Measurements from ENCODE around the gene DOHH.

Gene DOHH

DNA sequence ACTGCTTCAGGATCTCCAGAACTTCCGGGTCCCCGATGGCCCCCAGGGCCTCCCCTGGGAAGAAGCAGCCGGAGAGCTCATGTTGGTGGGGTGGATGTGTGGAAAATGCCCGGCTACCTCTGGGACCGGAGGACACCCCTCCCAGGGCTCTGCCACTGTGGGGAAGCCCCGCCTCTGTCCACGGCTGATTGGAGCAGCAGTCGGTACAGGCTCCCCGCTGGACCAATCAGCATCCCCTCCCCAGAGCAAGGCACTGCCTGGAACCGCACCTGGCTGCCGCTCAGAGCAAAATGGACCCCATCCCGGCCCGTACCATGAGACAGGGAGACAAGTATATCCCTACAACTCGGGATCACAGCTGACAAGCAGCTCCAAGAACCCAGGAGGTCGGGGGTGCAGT, 6.4 kb downstream of the DOHH start:
- H3K27ac ChIP-seq = no peak overlapping the region
- TF ChIP-seq, protein P1, sequence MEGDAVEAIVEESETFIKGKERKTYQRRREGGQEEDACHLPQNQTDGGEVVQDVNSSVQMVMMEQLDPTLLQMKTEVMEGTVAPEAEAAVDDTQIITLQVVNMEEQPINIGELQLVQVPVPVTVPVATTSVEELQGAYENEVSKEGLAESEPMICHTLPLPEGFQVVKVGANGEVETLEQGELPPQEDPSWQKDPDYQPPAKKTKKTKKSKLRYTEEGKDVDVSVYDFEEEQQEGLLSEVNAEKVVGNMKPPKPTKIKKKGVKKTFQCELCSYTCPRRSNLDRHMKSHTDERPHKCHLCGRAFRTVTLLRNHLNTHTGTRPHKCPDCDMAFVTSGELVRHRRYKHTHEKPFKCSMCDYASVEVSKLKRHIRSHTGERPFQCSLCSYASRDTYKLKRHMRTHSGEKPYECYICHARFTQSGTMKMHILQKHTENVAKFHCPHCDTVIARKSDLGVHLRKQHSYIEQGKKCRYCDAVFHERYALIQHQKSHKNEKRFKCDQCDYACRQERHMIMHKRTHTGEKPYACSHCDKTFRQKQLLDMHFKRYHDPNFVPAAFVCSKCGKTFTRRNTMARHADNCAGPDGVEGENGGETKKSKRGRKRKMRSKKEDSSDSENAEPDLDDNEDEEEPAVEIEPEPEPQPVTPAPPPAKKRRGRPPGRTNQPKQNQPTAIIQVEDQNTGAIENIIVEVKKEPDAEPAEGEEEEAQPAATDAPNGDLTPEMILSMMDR (conservative IDR thresholded peaks at IDR 0.05) = no peak

DNA sequence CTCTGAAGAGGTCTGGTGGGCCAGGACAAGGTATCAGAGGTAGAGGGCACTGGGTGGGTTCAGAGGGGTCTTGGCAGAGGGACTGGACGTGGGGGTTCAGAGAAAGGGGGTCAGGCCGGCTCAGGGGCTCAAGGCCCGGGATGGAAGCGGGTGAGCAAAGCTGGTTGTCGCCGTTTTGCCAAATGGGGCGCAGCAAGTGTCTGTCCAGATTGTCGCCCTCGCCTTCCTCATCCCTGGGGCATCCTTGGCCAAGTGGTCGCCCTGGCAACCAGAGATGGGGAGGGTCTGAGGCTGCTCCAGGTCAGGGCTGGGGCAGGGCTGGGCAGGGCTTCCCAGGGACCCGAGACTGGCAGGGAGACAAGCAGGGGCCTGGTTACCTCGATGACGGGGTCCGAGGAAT, 6.8 kb downstream of the DOHH start:
- TF ChIP-seq, protein P1 (conservative IDR thresholded peaks at IDR 0.05) = no peak
- no peak overlapping the region for H3K27ac ChIP-seq

DNA sequence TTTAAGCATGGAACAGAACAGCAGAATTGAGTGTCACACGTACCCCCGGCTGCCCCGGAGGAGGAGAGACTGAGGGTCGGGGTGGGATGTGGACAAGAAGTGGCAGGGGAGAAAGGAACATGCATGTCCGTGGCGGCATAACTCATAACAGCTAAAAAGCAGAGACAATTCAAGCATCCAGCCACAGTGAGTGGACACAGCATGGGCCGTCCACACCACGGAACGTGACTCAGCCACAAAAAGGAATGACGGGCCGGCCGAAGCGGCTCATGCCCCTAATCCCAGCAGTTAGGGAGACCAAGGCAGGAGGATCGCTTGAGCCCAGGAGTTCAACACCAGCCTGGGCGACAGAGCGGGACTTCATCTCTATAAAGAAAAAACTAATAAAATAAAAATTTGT, 7.6 kb downstream of the DOHH start:
- no peak overlapping the region for H3K27ac ChIP-seq
- TF ChIP-seq, protein P1 (conservative IDR thresholded peaks at IDR 0.05) = no peak

DNA sequence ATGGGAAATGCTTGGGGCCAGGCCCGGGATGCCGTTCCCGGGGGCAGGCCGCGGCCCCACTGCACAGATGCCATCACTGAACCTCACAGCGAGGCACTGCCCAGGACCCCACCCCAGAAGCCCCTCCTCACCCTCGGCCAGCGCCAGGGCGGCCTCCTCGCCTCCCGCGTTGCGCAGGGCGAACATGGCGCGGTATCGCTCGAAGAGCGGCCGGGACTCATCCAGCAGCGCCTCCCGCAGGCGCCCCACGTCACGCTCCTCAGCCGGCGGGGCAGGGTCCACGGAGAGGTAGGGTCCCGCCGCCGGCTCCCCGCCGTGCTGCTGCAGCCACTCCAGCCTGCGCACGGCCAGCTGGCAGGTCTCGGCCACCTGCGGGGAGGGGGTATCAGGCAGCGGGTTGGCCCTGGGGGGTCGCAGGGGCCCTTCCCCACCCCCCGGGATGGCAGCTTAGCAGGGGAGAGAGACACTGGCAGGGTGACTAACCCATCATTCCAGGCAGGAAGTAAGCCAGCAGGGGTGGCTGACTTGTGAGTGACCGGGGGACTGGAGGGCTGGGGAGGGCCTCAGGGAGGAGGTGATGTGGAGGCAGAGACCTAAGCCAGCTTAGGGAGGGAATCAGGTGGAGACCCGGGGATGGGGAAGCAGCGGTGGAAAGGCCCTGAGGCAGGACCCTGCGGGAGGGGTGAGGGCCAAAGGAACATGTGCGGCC, 8.2 kb downstream of the DOHH start:
- no peak overlapping the region for H3K27ac ChIP-seq
- TF ChIP-seq, protein P1 (conservative IDR thresholded peaks at IDR 0.05) = no peak

DNA sequence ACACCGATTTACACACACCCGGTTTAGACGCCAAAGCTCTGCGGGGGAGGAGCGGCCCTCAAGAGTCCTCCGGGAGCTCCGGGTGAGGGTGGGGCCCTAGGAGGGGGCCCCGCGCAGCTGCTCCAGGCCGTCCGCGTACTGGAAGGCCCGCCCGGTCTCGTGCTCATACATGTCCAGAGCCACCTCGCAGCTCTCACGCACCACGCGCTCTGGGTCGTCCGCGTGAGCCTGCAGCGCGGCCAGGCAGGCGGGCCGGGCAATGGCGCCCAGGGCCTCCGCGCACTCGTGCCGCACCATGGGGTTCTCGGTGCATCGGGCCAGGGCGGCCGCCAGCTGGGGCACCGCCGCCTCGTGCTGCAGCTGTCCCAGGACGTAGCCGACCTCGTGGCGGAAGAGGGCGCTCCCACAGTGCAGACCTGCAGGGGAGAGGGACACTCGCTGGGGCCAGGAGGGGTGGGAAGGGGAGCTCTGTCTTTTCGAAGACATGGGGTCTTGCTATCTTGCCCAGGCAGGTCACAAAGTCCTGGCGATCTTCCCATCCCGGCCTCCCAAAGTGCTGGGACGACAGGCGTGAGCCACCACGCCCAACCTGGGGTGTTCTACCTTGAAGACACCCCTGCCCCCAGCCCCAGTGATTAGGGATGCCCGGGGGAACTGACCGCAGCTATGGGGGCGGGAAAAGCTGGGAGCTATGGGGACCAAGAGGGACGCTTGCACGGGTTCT, 8.9 kb downstream of the DOHH start:
- H3K27ac ChIP-seq = no peak overlapping the region
- TF ChIP-seq, protein P1 (conservative IDR thresholded peaks at IDR 0.05) = no peak

DNA sequence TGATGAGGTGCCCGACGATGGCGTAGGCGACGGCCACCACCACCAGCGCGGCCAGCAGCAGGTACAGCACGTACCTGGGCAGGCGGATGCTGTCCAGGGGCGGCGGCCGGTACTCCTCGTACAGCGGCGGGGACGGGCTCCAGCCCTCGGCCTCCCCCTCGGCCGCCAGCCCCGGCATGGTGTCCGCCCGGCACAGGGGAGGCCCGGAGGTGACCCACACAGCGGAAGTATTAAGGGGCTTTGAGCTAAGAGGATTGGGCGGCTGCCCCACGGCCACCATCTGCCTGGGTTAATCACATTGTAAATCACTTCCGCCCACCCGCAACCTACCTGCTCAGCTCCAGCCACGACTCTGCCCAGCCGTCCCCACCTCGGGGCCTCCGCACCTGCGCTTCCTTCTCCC, 17.2 kb downstream of the DOHH start, which contains the start of gene SMIM44:
Gene SMIM44, minus strand, starts transcription at position 216 of the 403 bp plus-strand sequence. Its CDS starts 38 bp downstream, at position 178.
- peak within 1 kb of the TSS; percentile 47 for H3K27ac ChIP-seq
- TF ChIP-seq, protein P1 (conservative IDR thresholded peaks at IDR 0.05) = no peak

DNA sequence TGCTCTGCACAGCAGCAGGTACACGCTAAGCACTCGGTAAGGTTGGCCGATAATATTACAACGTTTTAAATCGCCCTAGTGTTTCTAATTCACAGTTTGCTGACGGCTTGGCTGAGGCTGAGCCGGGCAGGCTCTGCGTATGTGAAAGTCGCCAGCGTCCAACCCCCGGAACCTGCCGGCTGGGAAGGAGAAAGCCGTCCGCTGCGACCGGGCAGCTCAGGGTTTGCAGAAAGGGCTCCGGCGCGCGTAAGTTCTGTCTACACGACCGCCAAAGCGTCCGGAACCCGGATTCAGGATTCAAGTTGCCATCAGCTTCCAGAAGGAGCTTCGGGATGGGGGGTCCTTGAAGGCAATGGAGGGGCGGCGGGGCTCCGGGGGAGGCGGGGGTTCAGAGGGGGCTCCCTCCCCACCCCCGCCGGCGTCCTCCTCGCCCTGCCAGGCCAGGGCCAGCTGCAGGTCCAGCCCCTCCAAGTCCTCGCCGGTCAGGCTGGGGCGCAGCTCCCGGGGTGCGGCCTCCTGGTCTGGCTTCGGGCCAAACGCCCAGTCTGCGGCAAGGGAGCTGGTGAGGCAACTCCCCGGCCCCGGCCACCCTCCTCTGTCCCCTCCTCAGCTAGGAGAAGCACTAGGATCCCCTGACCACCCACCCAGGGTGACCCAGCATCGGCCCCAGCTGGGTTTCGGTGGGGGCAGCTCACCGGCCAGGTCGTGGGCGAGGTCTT, 17.8 kb downstream of the DOHH start:
- TF ChIP-seq, protein P1 (conservative IDR thresholded peaks at IDR 0.05) = no peak
- peak overlapping the region; percentile 47 for H3K27ac ChIP-seq
